GM10266 (cell line): Measurements from ENCODE around the gene PKP4.

Experiments
- DNase-seq: peaks from one replicate; pipeline ENCODE4 v3.0.0; 2012; ENCODE audit errors: extremely low spot score
- CTCF ChIP-seq: IDR thresholded peaks from 2 replicates; pipeline ENCODE4 v1.5.1; 2012; ENCODE audit warnings: mild to moderate bottlenecking, low read depth; ENCODE audit not compliant: control insufficient read depth, insufficient read depth; ENCODE audit errors: missing control alignments

PKP4 gene

DNA sequence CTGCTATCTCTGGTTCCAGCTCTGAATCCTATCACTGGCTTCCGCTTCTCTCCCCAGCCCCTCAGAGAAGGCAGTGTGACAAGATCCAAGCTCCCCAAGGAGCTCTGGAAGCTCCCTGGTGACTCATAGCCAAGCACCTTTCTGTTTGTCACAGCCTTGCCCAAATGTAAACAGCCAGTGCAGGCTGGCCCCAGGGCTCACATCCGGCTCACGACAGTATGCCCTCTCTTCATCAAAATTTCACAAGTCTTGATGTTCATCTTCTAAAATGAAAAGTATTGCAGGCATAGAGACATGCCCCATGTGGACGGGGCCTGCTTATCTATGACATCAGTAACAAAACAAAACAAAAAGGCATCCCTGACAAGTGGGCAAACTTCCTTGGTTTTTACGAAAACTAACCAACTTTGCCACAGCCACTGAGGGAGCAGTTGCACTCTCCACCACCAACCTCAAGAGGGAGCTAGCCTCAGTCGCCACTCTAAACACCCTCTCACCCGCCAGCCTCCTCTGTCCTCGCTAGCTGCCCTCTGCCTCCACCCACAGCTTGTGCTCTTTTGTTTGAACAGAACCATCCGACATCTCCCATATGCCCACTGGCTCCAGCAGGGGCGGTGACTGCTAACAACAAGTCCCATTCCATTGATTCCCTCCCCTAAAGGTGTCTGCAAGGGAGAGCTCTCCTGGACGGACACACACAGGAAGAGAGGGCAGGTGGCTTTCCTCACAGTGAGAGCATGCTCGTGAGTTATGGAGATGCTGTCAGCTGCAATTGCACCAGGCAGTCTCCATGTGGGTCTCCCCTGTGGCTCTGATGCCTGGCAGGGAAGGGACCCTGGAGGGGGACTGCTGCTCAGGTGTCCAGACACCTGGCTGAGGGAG lies 267.4 kb downstream of the PKP4 start:
- peak; percentile 20 for TF ChIP-seq CTCF

GRCh38 chr2:158724803-158725381 lies 268.1 kb downstream of the PKP4 start:
- TF ChIP-seq CTCF, result no peak
- DNase-seq, result no peak

More for the DNA sequence above, 267.4 kb downstream of the PKP4 start:
- DNase-seq, result no peak

DNA sequence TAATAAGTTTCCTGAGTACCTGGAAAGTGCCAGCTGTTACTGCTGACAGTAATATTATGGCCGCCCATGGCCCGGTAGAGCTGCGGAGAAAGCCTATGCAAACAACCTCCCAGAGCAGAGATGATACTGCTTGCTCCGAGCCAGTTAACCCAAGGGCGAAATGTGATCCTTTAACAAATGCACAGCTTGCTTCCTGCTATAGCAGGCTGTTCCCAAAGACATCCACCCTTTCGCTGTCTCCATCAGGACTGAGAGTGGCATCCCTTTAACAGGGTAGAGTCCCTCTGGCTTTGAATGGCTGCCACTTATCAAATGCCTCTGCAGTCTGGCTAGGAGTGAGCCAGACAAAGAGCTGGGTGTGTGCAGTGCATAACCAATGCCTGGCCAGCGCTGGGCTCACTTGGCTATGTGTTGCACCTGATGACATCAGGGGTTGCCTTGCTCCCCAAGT lies 268.7 kb downstream of the PKP4 start:
- DNase-seq, result no peak
- TF ChIP-seq CTCF, result no peak

DNA sequence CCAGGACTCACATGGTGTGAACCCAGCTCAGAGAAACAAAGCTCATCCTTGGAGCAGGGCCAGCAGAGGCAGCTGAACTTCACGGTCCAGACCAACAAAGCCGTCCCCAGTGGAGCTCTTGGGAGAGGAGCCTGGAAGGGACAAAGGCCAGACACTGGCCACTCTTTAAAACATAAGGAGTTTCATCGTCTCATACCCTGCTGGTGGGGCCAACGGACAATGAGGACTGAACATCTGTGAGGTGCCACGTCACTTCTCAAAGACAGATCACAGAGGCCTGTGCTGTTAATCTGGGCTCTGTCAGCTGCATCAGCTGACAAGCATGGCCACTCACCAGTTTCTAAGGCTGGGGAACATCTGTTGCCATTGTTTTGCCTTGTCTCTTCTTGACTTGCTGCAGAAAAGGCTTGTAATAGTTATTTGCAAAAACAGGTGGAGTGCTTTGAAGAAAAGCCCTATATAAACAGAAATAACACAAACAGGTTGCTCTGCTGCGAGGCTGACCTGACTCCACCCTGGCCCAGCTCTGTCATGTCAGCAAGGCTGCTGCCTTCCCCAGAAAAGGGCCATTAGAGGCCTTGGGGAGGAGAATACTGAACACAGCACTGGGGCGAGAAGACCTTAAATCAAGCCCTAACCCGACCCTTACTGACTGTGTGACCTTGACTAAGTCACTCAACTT lies 270.3 kb downstream of the PKP4 start:
- DNase-seq, result no peak
- TF ChIP-seq CTCF, result no peak

DNA sequence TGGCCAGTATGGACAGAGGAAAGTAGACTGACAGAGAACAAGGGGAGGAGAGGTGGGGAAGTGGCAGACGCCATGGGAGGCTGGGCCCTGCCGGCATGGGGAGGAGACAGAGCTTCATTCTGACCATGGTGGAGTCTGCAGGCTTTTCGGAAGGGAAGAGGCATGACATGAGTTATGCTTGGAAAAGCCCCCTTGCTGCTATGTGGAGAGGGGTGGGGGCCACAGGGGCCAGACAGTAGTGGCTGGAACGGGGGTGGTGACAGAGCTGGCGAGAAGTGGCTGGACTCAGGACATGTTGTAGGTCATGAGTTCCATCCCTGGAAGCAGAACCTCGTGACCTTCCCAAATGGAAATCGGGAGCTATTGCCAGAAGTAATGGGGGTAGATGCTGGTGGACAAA lies 271.7 kb downstream of the PKP4 start:
- DNase-seq, result no peak
- TF ChIP-seq CTCF, result no peak

GRCh38 chr2:158729451-158729850 lies 272.7 kb downstream of the PKP4 start:
- no peak for DNase-seq
- no peak for TF ChIP-seq CTCF
